SK-N-SH (cell line): Measurements from ENCODE around the gene MMP24OS. TPM values are rescaled to one million over a fixed set of nuclear protein-coding genes. Genes with fewer than 3 reads are reported as not detected.

Experiments
- CTCF ChIA-PET: fragments of 300-600, 350-600 bp; formaldehyde crosslinking; extraction: SDS; loops from one replicate; lab custom pipeline; 2021; lab: Yijun Ruan, JAX
- POLR2A ChIA-PET: fragments of 350-600 bp; sonication (Branson Sonifier 250); formaldehyde crosslinking; extraction: SDS; loops from one replicate; lab custom pipeline; 2020; ENCODE audit warnings: antibody characterized with exemption, inconsistent platforms; lab: Yijun Ruan, JAX
- DNase-seq: peaks from one replicate; pipeline ENCODE4 v3.0.0; 2012
- H2AFZ ChIP-seq: fragments of 200-600 bp; sonication (generic); 2 replicates; pipeline ENCODE4 v1.8.1; 2016; ENCODE audit warnings: antibody characterized with exemption, mild to moderate bottlenecking, low read depth
- H3F3A ChIP-seq: fragments of 200-600 bp; sonication (generic); replicated peaks from 2 replicates; pipeline ENCODE3; 2016; ENCODE audit warnings: antibody characterized with exemption, mild to moderate bottlenecking; ENCODE audit not compliant: insufficient read depth
- H3K27ac ChIP-seq, 2 experiments: fragments of 200-500 bp in 1 of 2; fragments of 200-600 bp in 1 of 2; sonication (Bioruptor generic) in 1 of 2; sonication (generic), shearing (Covaris generic) in 1 of 2; 2 replicates each; pipeline versions ENCODE4 v1.5.1 to v1.6.1; 2014 to 2016; ENCODE audit warnings: low read depth in 2 of 2, inconsistent platforms in 1 of 2, low read length in 1 of 2, mild to moderate bottlenecking in 1 of 2, mixed read lengths in 1 of 2
- H3K27me3 ChIP-seq: fragments of 200-600 bp; sonication (generic), shearing (Covaris generic); 2 replicates; pipeline ENCODE4 v1.6.1; 2016; ENCODE audit warnings: mixed run types; ENCODE audit not compliant: insufficient read depth
- H3K36me3 ChIP-seq, 2 experiments: fragments of 200-500 bp in 1 of 2; fragments of 200-600 bp in 1 of 2; sonication (Bioruptor generic) in 1 of 2; sonication (generic) in 1 of 2; replicated peaks in 1 of 2; 2 replicates each; pipeline versions ENCODE3 to v1.5.1; 2014 to 2016; ENCODE audit warnings: low read length in 1 of 2, mild to moderate bottlenecking in 1 of 2; ENCODE audit not compliant: insufficient read depth in 2 of 2, control insufficient read depth in 1 of 2
- H3K4me1 ChIP-seq, 2 experiments: fragments of 200-500 bp in 1 of 2; fragments of 200-600 bp in 1 of 2; sonication (Bioruptor generic) in 1 of 2; sonication (generic), shearing (Covaris generic) in 1 of 2; 2 replicates each; pipeline versions ENCODE4 v1.5.1 to v1.6.1; 2014 to 2016; ENCODE audit warnings: low read depth in 1 of 2, low read length in 1 of 2, mixed run types in 1 of 2; ENCODE audit not compliant: insufficient read depth in 2 of 2, control insufficient read depth in 1 of 2
- H3K4me2 ChIP-seq: fragments of 200-600 bp; sonication (generic), shearing (Covaris generic); 2 replicates; pipeline ENCODE4 v1.6.1; 2017; ENCODE audit warnings: mixed run types
- H3K4me3 ChIP-seq, 2 experiments: fragments of 200-500 bp in 1 of 2; fragments of 200-600 bp in 1 of 2; sonication (Bioruptor generic) in 1 of 2; sonication (generic), shearing (Covaris generic) in 1 of 2; 2 replicates each; pipeline versions ENCODE4 v1.5.1 to v1.8.1; 2014 to 2016; ENCODE audit warnings: low read depth in 2 of 2, inconsistent platforms in 1 of 2, low read length in 1 of 2, mild to moderate bottlenecking in 1 of 2, mixed read lengths in 1 of 2, moderate library complexity in 1 of 2
- H3K79me2 ChIP-seq: fragments of 200-600 bp; sonication (generic); 2 replicates; pipeline ENCODE4 v1.8.1; 2017; ENCODE audit warnings: mild to moderate bottlenecking; ENCODE audit not compliant: insufficient read depth
- H3K9ac ChIP-seq: fragments of 200-600 bp; sonication (generic); 2 replicates; pipeline ENCODE4 v1.6.1; 2017; ENCODE audit warnings: mixed run types
- H3K9me2 ChIP-seq: fragments of 200-600 bp; sonication (generic); 2 replicates; pipeline ENCODE4 v1.6.1; 2017; ENCODE audit warnings: mixed run types
- H3K9me3 ChIP-seq: fragments of 200-600 bp; sonication (generic); 2 replicates; pipeline ENCODE4 v1.6.1; 2017; ENCODE audit warnings: mixed run types, mild to moderate bottlenecking, moderate library complexity
- H4K20me1 ChIP-seq: fragments of 200-600 bp; sonication (generic); 2 replicates; pipeline ENCODE4 v1.6.1; 2017; ENCODE audit warnings: mild to moderate bottlenecking, mixed run types; ENCODE audit not compliant: insufficient read depth
- CHD2 ChIP-seq: fragments of 150-350 bp; IDR thresholded peaks from 2 replicates; pipeline ENCODE4 v1.6.1; 2018; ENCODE audit warnings: low read length; ENCODE audit not compliant: partially characterized antibody
- CTCF ChIP-seq: fragments of 200-600 bp; sonication (generic); IDR thresholded peaks from 2 replicates; pipeline ENCODE4 v1.6.1; 2017; ENCODE audit warnings: antibody characterized with exemption, mild to moderate bottlenecking, moderate library complexity
- EP300 ChIP-seq, 2 experiments: IDR thresholded peaks; 2 replicates each; pipeline versions ENCODE4 v1.4.0 to v1.6.1; 2012; ENCODE audit warnings: borderline replicate concordance in 1 of 2, low read depth in 1 of 2, low read length in 1 of 2
- EZH2phosphoT487 ChIP-seq: fragments of 200-600 bp; sonication (generic); IDR thresholded peaks from 2 replicates; pipeline ENCODE4 v1.6.1; 2017; ENCODE audit warnings: low read depth, mixed run types, mild to moderate bottlenecking, antibody characterized with exemption, moderate library complexity, borderline replicate concordance
- FOSL2 ChIP-seq: IDR thresholded peaks from 2 replicates; pipeline ENCODE4 v1.4.0; 2012; ENCODE audit warnings: low read depth, mild to moderate bottlenecking, moderate library complexity, borderline replicate concordance
- FOXJ3 ChIP-seq: sonication (generic); formaldehyde crosslinking; IDR thresholded peaks from 2 replicates; pipeline ENCODE4 v1.5.1; 2020; ENCODE audit warnings: mild to moderate bottlenecking, missing genetic modification reagents
- GABPA ChIP-seq: IDR thresholded peaks from 2 replicates; pipeline ENCODE4 v1.4.0; 2012; ENCODE audit warnings: low read depth, mild to moderate bottlenecking
- GATA2 ChIP-seq: sonication (generic); formaldehyde crosslinking; IDR thresholded peaks from 2 replicates; pipeline ENCODE4 v1.5.0; 2020; ENCODE audit warnings: mild to moderate bottlenecking, missing genetic modification reagents
- JUND ChIP-seq: IDR thresholded peaks from 2 replicates; pipeline ENCODE4 v1.4.0; 2012
- MEF2A ChIP-seq: IDR thresholded peaks from 2 replicates; pipeline ENCODE4 v1.4.0; 2012; ENCODE audit warnings: low read depth, borderline replicate concordance
- MXI1 ChIP-seq: IDR thresholded peaks from 2 replicates; pipeline ENCODE4 v1.6.1; 2012; ENCODE audit warnings: mild to moderate bottlenecking, low read depth, low read length, improper control_type of control experiment
- NRF1 ChIP-seq: IDR thresholded peaks from 2 replicates; pipeline ENCODE4 v1.6.1; 2012; ENCODE audit warnings: low read depth, mild to moderate bottlenecking, low read length
- POLR2AphosphoS5 ChIP-seq: IDR thresholded peaks from 2 replicates; pipeline ENCODE4 v1.6.1; 2012; ENCODE audit warnings: low read depth, low read length
- RAD21 ChIP-seq: IDR thresholded peaks from 2 replicates; pipeline ENCODE4 v1.6.1; 2012; ENCODE audit warnings: mild to moderate bottlenecking, low read length
- RXRA ChIP-seq: IDR thresholded peaks from 2 replicates; pipeline ENCODE4 v1.4.0; 2012; ENCODE audit warnings: low read depth, mild to moderate bottlenecking, borderline replicate concordance
- SIN3A ChIP-seq: IDR thresholded peaks from 2 replicates; pipeline ENCODE4 v1.6.1; 2012; ENCODE audit warnings: low read depth, mild to moderate bottlenecking, low read length, moderate library complexity, borderline replicate concordance
- SMC3 ChIP-seq: IDR thresholded peaks from 2 replicates; pipeline ENCODE4 v1.6.1; 2012; ENCODE audit warnings: low read depth, low read length, improper control_type of control experiment
- USF2 ChIP-seq: fragments of 150-350 bp; IDR thresholded peaks from 2 replicates; pipeline ENCODE4 v1.6.1; 2017; ENCODE audit warnings: antibody characterized with exemption, low read length, low read depth, borderline replicate concordance
- YY1 ChIP-seq: IDR thresholded peaks from 2 replicates; pipeline ENCODE4 v1.4.0; 2012; ENCODE audit warnings: low read depth, mild to moderate bottlenecking
- ZBTB33 ChIP-seq: IDR thresholded peaks from 2 replicates; pipeline ENCODE4 v1.4.0; 2012; ENCODE audit warnings: low read depth, borderline replicate concordance
- whole genome bisulfite sequencing: methylation state at CpG from one replicate; pipeline ENCODE4 v1.1.6; 2017; ENCODE audit warnings: low lambda C conversion rate; 5-methylcytosine and 5-hydroxymethylcytosine counted together
- polyA plus RNA-seq, 3 experiments: library from polyadenylated mRNA; depleted of rRNA; stranded (reverse); fragments of >200 nt; gene quantifications; 2 replicates each; pipeline ENCODE4 v1.2.3, GENCODE V29; 2012
- TF ChIP-seq, protein P1 (sequence below): IDR thresholded peaks from 2 replicates; pipeline ENCODE4 v1.4.0; 2012; ENCODE audit warnings: low read depth

The MMP24OS gene
- polyA plus RNA-seq, 1 of the 3 experiments (the other 2 are of a cell fraction): 53.1 TPM

- TF ChIP-seq USF2: no peak
- peak; percentile 67 to 99 for TF ChIP-seq EP300 (IDR thresholded peaks at IDR 0.05; ENCODE audit: borderline replicate concordance in 1 of 2, low read depth in 1 of 2, low read length in 1 of 2)
- no peak for TF ChIP-seq EZH2phosphoT487
- TF ChIP-seq FOSL2: peak; percentile 100
- TF ChIP-seq CTCF: no peak
- TF ChIP-seq, protein P1, sequence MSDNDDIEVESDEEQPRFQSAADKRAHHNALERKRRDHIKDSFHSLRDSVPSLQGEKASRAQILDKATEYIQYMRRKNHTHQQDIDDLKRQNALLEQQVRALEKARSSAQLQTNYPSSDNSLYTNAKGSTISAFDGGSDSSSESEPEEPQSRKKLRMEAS: peak; percentile 98
- TF ChIP-seq GABPA: peak; percentile 37
- TF ChIP-seq SMC3: no peak
- TF ChIP-seq GATA2 (CRISPR knock-in tag): no peak
- TF ChIP-seq FOXJ3 (CRISPR knock-in tag): no peak
- TF ChIP-seq, all 33 proteins: peak for 19
Measured at GRCh38 chr20:35305682-35306556, 28.0 kb upstream of the MMP24OS start (continued).

DNA sequence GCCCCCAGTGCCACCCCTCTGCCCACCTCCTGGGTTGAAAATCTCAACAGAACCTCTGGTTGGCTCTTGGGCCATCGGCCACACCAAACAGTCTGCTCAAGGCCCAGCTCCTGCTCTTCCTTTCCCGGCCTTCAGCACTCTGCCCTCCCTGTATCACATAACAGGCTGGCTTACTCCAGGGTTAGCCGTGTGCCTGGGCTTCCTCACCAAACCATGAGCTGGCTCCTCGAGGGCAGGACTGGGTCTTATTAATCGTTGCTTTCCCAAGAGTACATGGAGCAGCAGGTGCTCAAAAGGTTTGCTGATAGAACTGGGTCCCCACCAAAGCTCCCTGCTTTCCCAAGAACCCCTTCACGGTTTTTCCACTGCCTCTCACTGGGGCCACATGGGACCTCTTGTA lies 27.0 kb upstream of the MMP24OS start:
- H3F3A ChIP-seq: peaks cover 48% of the 10 kb centered on the region
- peak overlapping the region; percentile 55 for H3K9ac ChIP-seq
- peaks cover 30 to 58% of the 10 kb centered on the region in 2 experiments; a peak in 3 of 4 replicates for H3K4me1 ChIP-seq
- no peaks in the 10 kb centered on the region for H3K27me3 ChIP-seq
- ChIA-PET CTCF (interaction anchor here (0.7 to 16.5 kb wide), 14 partner anchors 9 to 150 kb away, joined by 3 to 323 read pairs (median 16); partner anchors contain the start of genes CEP250, EIF6 and GDF5), POLR2A (interaction anchor here (2.5 kb wide), 1 partner anchor 150 kb away, joined by 6 read pairs; the partner anchor contains the start of gene CEP250)
- 79% methylated on average over 6 of the region's 6 CpGs for WGBS
- H3K9me3 ChIP-seq: no peaks in the 10 kb centered on the region
- no peak overlapping the region for H3K4me3 ChIP-seq
- peak overlapping the region; percentile 97; a peak in 3 of 4 replicates for H3K27ac ChIP-seq
- H2AFZ ChIP-seq: no peak overlapping the region
- H3K9me2 ChIP-seq: no peaks in the 10 kb centered on the region
- no peak for DNase-seq
- H3K4me2 ChIP-seq: peak overlapping the region; percentile 54
- no peaks in the 10 kb centered on the region for H4K20me1 ChIP-seq
- no peaks in the 10 kb centered on the region for H3K36me3 ChIP-seq
- H3K79me2 ChIP-seq: no peaks in the 10 kb centered on the region
- TF ChIP-seq POLR2AphosphoS5 (no peak), ZBTB33 (no peak), NRF1 (no peak), MEF2A (no peak), SIN3A (no peak), EP300 (IDR thresholded peaks at IDR 0.05; ENCODE audit: borderline replicate concordance in 1 of 2, low read depth in 1 of 2, low read length in 1 of 2) (no peak), RXRA (no peak), USF2 (no peak), JUND (no peak), CHD2 (no peak), SMC3 (no peak), MXI1 (no peak), RAD21 (no peak), FOXJ3 (CRISPR knock-in tag) (no peak), YY1 (no peak)
